GM12865 (cell line): ENCODE measurements around the gene LAD1.

Experiments used
- DNase-seq: peaks from one replicate; pipeline ENCODE4 v3.0.0; 2010; ENCODE audit warnings: low read depth
- H3K4me3 ChIP-seq: 2 replicates; pipeline ENCODE4 v1.5.1; 2011; ENCODE audit warnings: mild to moderate bottlenecking, low read depth, low read length, control low read depth
- TF ChIP-seq, protein P1 (sequence below): IDR thresholded peaks from 2 replicates; pipeline ENCODE4 v1.5.1; 2011; ENCODE audit warnings: low read length, control low read depth, low read depth, inconsistent platforms; ENCODE audit not compliant: insufficient read depth; ENCODE audit errors: missing control alignments

The LAD1 gene

DNA sequence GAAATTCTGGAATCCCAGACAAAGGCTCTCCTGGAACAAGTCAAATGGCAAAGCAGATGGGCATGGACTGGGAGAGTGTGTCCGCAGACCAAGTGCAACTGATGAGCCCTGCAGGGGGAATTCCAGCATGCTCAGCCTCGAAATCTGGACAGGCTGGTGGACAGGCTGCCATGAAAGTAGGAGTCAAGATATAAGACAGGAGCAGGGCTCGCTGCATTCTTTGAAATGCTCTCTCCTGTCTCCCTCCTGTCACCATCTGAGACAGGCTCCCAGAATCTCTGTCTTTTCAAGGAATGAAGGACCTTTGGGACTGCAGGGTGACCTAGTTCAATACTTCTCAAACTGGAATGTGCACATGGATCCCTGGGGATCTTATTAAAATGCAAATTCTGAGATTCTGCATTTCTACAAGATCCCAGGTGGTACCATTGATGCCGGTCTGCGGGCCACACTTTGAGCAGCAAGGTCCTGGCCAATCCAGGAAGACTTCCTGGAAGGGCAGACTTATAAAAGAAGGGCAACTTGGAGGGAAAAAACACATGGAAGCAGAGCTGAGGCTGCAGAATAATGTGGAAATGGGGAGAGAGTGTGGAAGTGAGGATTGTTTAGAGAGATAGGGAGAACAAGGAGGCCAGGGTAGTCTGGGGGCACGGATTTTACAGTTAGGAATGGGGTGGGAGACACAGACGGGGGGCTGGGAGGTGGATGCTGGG is 51.5 kb downstream of the LAD1 start:
- TF ChIP-seq, protein P1, sequence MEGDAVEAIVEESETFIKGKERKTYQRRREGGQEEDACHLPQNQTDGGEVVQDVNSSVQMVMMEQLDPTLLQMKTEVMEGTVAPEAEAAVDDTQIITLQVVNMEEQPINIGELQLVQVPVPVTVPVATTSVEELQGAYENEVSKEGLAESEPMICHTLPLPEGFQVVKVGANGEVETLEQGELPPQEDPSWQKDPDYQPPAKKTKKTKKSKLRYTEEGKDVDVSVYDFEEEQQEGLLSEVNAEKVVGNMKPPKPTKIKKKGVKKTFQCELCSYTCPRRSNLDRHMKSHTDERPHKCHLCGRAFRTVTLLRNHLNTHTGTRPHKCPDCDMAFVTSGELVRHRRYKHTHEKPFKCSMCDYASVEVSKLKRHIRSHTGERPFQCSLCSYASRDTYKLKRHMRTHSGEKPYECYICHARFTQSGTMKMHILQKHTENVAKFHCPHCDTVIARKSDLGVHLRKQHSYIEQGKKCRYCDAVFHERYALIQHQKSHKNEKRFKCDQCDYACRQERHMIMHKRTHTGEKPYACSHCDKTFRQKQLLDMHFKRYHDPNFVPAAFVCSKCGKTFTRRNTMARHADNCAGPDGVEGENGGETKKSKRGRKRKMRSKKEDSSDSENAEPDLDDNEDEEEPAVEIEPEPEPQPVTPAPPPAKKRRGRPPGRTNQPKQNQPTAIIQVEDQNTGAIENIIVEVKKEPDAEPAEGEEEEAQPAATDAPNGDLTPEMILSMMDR, result no peak
- DNase-seq, result no peak
- H3K4me3 ChIP-seq, result no peak overlapping the region

DNA sequence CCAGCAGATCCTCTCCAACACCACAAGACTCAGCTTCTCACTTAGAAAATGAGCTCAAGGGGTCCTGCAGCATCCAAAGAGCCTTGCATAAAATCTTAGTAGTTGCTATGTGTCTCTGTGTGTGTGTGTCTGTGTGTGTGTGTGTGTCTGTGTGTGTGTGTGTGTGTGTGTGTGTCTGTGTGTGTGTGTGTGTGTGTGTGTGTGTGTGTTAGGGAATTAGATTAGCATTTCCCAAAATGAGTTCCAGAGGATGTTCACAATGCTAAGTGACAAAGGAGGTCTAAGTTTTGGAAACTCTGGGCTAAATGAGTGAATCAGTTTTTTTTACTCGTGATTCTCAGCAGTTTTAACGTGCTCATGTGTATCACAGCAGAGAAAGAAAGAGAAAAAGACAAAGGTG is 52.1 kb downstream of the LAD1 start:
- DNase-seq, result no peak
- no peak overlapping the region for H3K4me3 ChIP-seq
- TF ChIP-seq, protein P1, result no peak

GRCh38 chr1:201346337-201346939 is 52.7 kb downstream of the LAD1 start:
- peak; percentile 36 for DNase-seq
- TF ChIP-seq, protein P1, result peak; percentile 54

GRCh38 chr1:201345081-201345355 is 54.1 kb downstream of the LAD1 start:
- DNase-seq, result no peak
- TF ChIP-seq, protein P1, result no peak
- H3K4me3 ChIP-seq, result no peak overlapping the region

More at GRCh38 chr1:201346337-201346939, 52.7 kb downstream of the LAD1 start:
- no peak overlapping the region for H3K4me3 ChIP-seq

DNA sequence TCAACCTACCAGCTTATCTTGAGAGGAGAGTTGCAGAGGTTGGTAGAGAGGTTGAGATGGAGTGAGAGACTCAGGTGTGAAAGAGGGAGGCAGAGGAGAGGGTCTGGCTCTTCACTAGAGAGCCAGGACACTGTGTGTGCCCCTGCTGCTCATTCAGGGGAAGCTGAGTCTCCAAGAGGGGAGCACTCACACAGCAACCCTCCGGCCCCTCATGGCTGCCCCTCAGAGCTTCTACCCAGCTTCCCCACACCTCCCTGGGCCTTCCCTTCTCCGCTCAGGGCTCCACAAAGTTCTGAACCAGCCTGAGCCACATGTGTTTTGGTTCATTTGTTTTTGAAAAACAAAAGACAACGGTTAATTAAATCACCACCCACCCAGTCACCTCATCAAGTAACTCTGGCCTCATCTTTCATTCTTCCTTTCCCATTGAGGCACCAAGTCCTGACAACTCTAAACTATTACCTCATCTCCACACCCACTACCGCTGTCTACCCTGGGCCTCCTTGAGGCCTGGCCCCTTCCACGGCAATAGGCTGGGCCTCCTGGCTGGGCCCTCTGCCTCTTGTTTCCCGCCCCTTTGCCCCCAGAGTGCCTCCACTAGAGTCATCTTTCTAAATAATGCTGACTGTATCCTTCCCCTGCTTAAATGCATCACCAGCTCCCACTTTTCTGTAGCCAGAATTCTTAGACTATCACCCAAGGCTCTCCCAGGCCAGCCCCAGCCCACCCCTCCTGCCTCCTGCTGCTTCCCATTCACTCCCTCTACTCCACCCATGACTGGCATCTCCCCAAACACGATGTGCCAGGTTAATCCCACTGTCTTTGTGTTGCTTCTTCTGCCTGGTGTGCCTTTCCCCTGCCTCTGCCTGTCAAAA is 54.7 kb downstream of the LAD1 start:
- no peak for DNase-seq
- no peak overlapping the region for H3K4me3 ChIP-seq
- TF ChIP-seq, protein P1, result no peak

- no peak overlapping the region for H3K4me3 ChIP-seq
- TF ChIP-seq, protein P1, result no peak
- no peak for DNase-seq
Measured at GRCh38 chr1:201341377-201341776, 57.7 kb downstream of the LAD1 start.
